ENCODE data around the gene NFKBIE.

GRCh38 chr6:44269921-44270525 lies 4.7 kb upstream of the NFKBIE start, which contains the start of gene TMEM151B:
- TF ChIP-seq, protein P1, sequence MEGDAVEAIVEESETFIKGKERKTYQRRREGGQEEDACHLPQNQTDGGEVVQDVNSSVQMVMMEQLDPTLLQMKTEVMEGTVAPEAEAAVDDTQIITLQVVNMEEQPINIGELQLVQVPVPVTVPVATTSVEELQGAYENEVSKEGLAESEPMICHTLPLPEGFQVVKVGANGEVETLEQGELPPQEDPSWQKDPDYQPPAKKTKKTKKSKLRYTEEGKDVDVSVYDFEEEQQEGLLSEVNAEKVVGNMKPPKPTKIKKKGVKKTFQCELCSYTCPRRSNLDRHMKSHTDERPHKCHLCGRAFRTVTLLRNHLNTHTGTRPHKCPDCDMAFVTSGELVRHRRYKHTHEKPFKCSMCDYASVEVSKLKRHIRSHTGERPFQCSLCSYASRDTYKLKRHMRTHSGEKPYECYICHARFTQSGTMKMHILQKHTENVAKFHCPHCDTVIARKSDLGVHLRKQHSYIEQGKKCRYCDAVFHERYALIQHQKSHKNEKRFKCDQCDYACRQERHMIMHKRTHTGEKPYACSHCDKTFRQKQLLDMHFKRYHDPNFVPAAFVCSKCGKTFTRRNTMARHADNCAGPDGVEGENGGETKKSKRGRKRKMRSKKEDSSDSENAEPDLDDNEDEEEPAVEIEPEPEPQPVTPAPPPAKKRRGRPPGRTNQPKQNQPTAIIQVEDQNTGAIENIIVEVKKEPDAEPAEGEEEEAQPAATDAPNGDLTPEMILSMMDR (optimal IDR thresholded peaks at IDR 0.05 in 1 of 3, IDR thresholded peaks at IDR 0.05 in 1 of 3, conservative IDR thresholded peaks at IDR 0.05 in 1 of 3; ENCODE audit: extremely low read depth in 1 of 3, insufficient read depth in 2 of 3, low read length in 3 of 3) = no peak
- peak; percentile 99 for TF ChIP-seq EZH2 (IDR thresholded peaks at IDR 0.05; ENCODE audit: low read length)
